Duodenal mucosa (tissue), 2 donors: Measurements from ENCODE around the gene ADRA2B.
A peak's percentile ranks its signal among the peaks of the same experiment; 100 is the strongest.
"Not testable (repeated sequence)": the region's sequence is repeated elsewhere in the genome, so short reads cannot be mapped to it uniquely, and the experiment has no call there.

ENCODE experiments used
- H3K27ac ChIP-seq: one replicate; pipeline ENCODE4 v1.7.0; 2013; ENCODE audit warnings: low read depth, low read length
- H3K27me3 ChIP-seq, 2 donors: one replicate each; pipeline ENCODE4 v1.7.0; 2013; ENCODE audit warnings: low read length in 2 of 2, control low read depth in 1 of 2; ENCODE audit not compliant: insufficient read depth in 2 of 2, control insufficient read depth in 1 of 2
- H3K36me3 ChIP-seq, 2 donors: one replicate each; pipeline ENCODE4 v1.7.0; 2013; ENCODE audit warnings: low read length in 2 of 2, control low read depth in 1 of 2; ENCODE audit not compliant: insufficient read depth in 2 of 2, control insufficient read depth in 1 of 2
- H3K4me1 ChIP-seq, 2 donors: one replicate each; pipeline ENCODE4 v1.7.0; 2013; ENCODE audit warnings: low read length in 2 of 2, control low read depth in 1 of 2; ENCODE audit not compliant: insufficient read depth in 2 of 2, control insufficient read depth in 1 of 2
- H3K4me3 ChIP-seq, 2 donors: one replicate each; pipeline ENCODE4 v1.7.0; 2013; ENCODE audit warnings: low read length in 2 of 2, low read depth in 1 of 2
- H3K9ac ChIP-seq, 2 donors: one replicate each; pipeline ENCODE4 v1.7.0; 2013; ENCODE audit warnings: low read length in 2 of 2, low read depth in 1 of 2
- H3K9me3 ChIP-seq, 2 donors: one replicate each; pipeline ENCODE4 v1.7.0; 2013; ENCODE audit warnings: low read length in 2 of 2, control low read depth in 1 of 2; ENCODE audit not compliant: control insufficient read depth in 1 of 2

The ADRA2B gene

GRCh38 chr2:96143848-96144480 is 27.6 kb upstream of the ADRA2B start:
- no peaks in the 10 kb centered on the region for H3K27me3 ChIP-seq
- H3K27ac ChIP-seq: no peak overlapping the region
- peak overlapping the region; percentile 61 to 70 for H3K4me3 ChIP-seq
- H3K9me3 ChIP-seq: no peaks in the 10 kb centered on the region
- H3K9ac ChIP-seq: peak overlapping the region; percentile 6 to 59
- no peaks in the 10 kb centered on the region for H3K36me3 ChIP-seq
- peaks cover 26 to 44% of the 10 kb centered on the region in 2 donors for H3K4me1 ChIP-seq

GRCh38 chr2:96143231-96143847 is 27.0 kb upstream of the ADRA2B start:
- H3K36me3 ChIP-seq: no peaks in the 10 kb centered on the region
- no peaks in the 10 kb centered on the region for H3K9me3 ChIP-seq
- H3K9ac ChIP-seq: no peak overlapping the region
- no peak overlapping the region for H3K27ac ChIP-seq
- H3K4me1 ChIP-seq: peaks cover 29 to 38% of the 10 kb centered on the region in 2 donors
- H3K27me3 ChIP-seq: no peaks in the 10 kb centered on the region
- no peak overlapping the region for H3K4me3 ChIP-seq

- H3K9ac ChIP-seq: no peak overlapping the region
- H3K27me3 ChIP-seq: no peaks in the 10 kb centered on the region
- H3K9me3 ChIP-seq: no peaks in the 10 kb centered on the region
- H3K27ac ChIP-seq: no peak overlapping the region
- no peaks in the 10 kb centered on the region for H3K36me3 ChIP-seq
- no peak overlapping the region for H3K4me3 ChIP-seq
- H3K4me1 ChIP-seq: peaks cover 26 to 34% of the 10 kb centered on the region in 2 donors
Observed at GRCh38 chr2:96142217-96143113, 26.1 kb upstream of the ADRA2B start.

- not testable (repeated sequence) for H3K9ac ChIP-seq
Observed at GRCh38 chr2:96141624-96141967, 25.2 kb upstream of the ADRA2B start.

GRCh38 chr2:96140941-96141623 is 24.7 kb upstream of the ADRA2B start:
- no peak overlapping the region for H3K9ac ChIP-seq
- no peaks in the 10 kb centered on the region for H3K27me3 ChIP-seq
- H3K9me3 ChIP-seq: no peaks in the 10 kb centered on the region

More at GRCh38 chr2:96141624-96141967, 25.2 kb upstream of the ADRA2B start:
- not testable (repeated sequence) for H3K36me3 ChIP-seq, H3K9me3 ChIP-seq, H3K27ac ChIP-seq, H3K4me3 ChIP-seq, H3K27me3 ChIP-seq
- peaks cover 20 to 26% of the 10 kb centered on the region in 2 donors for H3K4me1 ChIP-seq

GRCh38 chr2:96139181-96139758 is 22.9 kb upstream of the ADRA2B start:
- Histone ChIP-seq H3K27ac (no peak overlapping the region), H3K9me3 (no peaks in the 10 kb centered on the region), H3K9ac (peak overlapping the region in 1 of 2 donors; percentile 44), H3K36me3 (no peaks in the 10 kb centered on the region), H3K4me3 (no peak overlapping the region), H3K4me1 (peaks cover 13 to 14% of the 10 kb centered on the region in 2 donors), H3K27me3 (no peaks in the 10 kb centered on the region)

More at GRCh38 chr2:96140941-96141623, 24.7 kb upstream of the ADRA2B start:
- H3K4me1 ChIP-seq: peaks cover 18 to 22% of the 10 kb centered on the region in 2 donors
- H3K36me3 ChIP-seq: no peaks in the 10 kb centered on the region
- H3K27ac ChIP-seq: no peak overlapping the region
- H3K4me3 ChIP-seq: no peak overlapping the region

- Histone ChIP-seq H3K36me3 (no peaks in the 10 kb centered on the region), H3K27me3 (no peaks in the 10 kb centered on the region), H3K4me1 (peaks cover 5 to 11% of the 10 kb centered on the region in 2 donors), H3K4me3 (no peak within 1 kb of the TSS), H3K9ac (peak within 1 kb of the TSS in 1 of 2 donors; percentile 44), H3K9me3 (no peaks in the 10 kb centered on the region), H3K27ac (no peak within 1 kb of the TSS)
Observed at GRCh38 chr2:96138179-96139145, 22.1 kb upstream of the ADRA2B start, which contains the start of gene ASTL. ASTL (minus strand) TSS chr2:96138502; CDS start chr2:96138436, 66 bp downstream.

GRCh38 chr2:96137321-96138178 is 21.2 kb upstream of the ADRA2B start:
- no peak overlapping the region for H3K9ac ChIP-seq
- no peaks in the 10 kb centered on the region for H3K36me3 ChIP-seq
- H3K27ac ChIP-seq: no peak overlapping the region
- no peaks in the 10 kb centered on the region for H3K9me3 ChIP-seq
- peaks cover 3 to 8% of the 10 kb centered on the region in 2 donors for H3K4me1 ChIP-seq
- H3K27me3 ChIP-seq: no peaks in the 10 kb centered on the region
- no peak overlapping the region for H3K4me3 ChIP-seq
